T-helper 9 cell (primary cell): Measurements from ENCODE around the gene PLXNA4.

ENCODE experiments used
- DNase-seq: peaks from one replicate; pipeline ENCODE4 v3.0.0-alpha.2; 2020

Gene PLXNA4

DNA sequence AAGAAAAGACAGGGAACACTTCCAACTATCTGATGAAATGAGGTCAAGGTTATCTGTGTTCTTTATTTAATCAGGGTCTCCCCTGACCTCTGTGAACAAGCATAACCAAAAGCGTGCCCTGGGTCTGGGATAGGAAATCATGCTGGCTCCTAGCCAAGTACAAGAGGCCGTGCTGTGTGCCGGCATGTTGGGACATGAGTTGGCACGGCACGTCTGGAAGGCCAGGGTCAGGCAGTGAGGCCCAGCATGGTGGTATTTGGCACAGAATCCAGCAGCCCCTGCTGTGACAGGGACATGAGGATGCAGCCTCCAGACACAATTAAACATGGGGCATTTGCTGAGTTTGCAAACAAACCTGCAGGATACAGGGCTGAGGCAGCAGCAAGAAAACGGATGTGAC lies 320.4 kb downstream of the PLXNA4 start:
- no peak for DNase-seq

DNA sequence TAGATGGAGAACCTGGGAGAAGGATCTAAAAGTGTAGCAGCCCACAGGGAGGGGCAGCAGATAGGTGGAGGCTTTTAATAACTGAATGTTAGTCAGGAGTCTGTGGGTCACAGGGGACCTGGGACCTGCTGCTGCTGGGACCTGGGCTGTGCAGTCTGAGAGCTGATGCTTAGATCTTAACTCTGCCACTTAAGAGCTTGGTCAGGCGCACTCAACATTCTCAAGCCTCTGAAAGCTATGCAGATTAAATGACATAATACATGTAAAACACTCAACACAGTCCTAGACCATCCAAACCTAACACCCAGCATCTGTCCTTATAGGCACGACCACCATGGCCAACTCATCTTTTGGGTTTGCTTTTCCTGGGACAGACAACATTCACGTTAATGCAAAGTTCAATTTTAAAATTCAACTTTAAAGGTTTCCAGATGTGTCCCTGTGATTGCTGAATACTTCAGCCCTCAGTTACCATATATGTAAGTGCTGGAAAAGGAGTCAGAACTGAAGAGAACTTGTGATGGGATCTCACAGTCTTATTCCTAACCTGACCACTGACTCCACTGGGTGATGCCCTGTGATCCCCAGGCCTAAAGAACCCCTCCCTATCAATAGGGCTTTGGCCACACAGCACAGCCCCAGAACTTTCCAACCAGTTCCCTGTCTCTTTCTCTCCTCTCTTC lies 321.0 kb downstream of the PLXNA4 start:
- no peak for DNase-seq

DNA sequence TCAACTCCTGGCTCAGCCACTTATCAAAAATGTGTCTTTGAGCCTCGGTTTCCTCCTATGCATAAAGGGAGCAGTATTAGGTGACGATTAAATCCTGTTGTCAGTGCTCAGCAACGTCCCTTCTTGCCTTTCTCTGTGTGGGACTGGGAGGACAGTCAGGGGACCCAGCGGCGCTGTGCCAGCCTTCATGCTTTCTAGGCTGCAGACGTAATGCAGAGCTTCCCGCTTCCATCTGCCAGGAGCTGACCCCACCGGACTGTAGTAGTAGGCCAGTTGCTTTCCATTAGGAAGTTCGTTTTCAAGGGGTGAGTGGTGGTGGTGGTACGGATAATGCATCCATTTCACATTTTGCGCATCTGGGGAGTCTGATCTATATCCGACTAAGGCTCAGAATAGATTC lies 321.8 kb downstream of the PLXNA4 start:
- no peak for DNase-seq

DNA sequence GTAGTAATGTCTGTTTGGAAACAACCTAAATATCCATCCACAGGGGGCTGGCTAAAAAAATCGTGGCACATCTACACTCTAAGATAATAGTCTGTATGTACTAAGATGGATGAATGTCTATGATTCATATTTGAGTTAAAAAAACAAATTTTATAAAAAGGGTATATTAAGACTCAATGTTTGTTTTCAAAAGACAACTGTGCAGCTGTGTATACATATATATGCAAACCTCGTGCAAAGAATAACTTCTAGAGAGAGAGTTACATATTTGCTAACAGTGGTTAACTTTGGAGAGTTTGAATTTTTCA lies 323.5 kb downstream of the PLXNA4 start:
- DNase-seq: no peak

DNA sequence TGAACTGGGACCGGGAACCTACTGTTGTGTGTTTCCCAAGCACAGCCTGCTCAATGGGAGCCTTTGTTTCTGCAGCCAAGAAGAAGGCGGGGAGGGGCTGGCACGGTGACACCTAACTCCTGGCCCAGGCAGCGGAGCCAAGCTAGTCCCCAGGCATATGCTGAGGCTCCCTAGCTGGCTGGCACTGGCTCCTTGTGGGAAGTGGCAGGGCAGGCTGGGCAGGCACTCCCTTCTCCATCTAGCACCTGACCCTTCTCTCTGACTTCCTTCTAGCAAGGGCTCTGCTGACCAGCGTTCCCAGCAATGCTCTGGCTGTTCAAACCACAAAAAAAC lies 325.0 kb downstream of the PLXNA4 start:
- no peak for DNase-seq

DNA sequence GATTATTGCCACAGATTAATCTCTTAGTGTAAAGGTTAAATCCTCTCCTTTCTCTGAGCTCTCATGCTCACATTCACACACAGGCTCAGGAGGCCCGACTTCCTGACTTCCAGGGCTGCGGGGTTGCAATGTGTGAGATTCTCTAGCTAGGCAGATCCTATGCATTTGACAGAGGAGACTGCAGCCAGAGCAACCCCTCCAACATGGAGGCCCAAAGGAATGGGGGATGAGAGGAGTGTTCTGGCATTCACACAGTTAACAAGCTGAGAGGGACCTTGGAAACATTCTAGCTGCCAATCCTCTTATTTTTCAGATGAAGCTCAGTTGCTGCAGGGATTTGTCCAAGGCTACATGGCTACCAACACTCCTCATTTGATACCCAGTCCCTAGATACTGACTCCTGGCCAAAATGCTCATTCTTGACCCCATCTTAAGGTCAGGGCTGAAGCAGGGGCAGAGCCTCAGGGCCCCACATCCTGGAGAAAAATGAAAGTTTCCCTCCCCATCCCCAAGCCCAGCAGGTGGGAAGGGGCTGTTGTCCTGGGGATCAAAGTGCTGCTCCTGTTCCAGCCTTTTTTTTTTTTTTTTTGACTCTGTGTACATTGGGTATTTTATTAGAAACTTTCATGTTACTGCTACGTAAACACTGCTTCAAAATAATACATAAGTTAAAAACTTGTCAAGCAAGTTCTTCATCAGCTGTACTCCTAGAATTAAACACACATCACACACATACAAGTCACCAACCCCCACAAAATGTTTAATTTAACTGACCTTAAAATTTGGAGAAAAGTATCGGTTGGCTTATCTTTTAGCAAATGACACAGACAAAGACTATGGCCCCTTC lies 325.6 kb downstream of the PLXNA4 start:
- DNase-seq: no peak

DNA sequence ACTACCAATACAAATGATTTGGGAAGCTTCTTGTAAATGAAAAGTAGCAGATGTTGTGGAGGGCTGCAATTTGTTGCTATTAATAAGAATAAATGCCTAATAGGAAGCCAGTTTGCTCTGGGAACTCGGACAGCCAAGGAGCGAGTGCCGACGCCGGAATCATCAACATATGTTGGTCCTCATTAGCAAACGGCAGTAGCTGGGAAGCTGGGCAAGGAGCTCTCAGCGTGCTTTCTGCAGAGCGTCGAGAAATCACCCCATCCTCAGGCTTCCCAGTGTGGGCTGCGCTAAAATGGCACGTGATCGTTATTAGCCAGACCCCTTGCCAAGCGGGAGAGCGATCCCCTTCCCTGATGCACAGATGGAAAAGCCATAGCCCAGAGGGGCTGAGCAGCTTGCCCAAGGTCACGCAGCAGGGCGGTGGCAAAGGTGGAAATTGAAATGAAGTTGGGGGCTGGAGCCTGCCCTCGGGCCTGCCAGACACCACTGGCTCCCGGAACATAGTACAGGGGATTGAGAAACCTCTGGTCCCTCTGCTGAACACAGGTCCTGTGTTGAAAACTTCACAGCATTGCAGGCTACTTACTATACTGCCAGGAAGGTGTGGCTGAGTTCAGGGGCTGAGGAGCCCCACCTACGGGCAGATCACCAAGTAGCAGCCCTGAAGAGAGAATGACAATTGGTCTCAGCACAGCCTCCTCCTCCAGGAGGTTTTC lies 326.9 kb downstream of the PLXNA4 start:
- DNase-seq: no peak

DNA sequence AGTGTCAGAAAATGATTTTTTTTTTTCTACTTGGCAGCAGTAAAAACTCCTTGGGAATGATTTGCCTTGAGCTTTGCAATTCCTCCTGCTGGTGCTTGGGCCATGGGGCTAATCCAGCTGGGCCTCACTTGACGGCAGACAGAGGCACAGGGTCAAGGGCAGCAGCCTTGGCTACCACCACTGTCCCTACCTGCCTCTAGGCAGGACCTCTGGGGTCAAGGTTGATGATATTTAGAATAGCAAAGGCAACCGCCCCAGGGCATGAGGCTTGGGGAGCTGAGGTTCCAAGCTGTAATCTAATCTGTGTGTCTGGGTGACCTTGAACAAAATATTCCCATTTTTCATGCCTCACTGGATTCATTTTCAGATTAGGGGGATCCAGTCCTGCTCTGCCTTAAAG lies 327.4 kb downstream of the PLXNA4 start:
- no peak for DNase-seq

DNA sequence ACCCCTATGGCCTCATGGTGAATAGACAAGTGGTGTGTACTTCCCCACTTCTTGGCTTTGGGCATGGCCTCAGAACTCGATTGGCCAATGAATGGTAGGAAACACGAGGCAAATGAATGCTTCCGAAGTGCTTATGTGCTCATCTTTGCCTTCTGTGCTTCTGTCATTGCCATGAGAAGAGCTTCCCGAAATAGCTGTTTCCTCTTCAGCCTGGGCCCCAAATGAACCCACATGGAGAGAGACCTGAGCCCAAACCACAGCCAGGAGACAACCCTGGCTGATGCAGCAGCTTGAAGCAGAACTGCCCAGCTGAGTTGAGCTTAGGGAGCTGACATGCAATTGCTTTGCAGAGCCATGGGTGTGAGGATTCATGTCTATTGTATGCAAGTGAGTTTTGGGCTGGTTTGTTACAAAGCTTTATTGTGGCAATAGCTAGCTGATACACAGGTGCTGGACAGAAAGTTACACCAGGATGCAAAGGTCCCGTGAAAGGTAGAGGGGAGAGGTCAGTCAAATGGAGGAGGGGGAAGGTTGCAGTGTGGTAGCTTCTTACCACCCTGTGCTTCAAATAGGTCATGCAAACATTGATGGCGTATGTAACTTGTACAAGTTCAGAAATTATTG lies 328.2 kb downstream of the PLXNA4 start:
- DNase-seq: no peak

DNA sequence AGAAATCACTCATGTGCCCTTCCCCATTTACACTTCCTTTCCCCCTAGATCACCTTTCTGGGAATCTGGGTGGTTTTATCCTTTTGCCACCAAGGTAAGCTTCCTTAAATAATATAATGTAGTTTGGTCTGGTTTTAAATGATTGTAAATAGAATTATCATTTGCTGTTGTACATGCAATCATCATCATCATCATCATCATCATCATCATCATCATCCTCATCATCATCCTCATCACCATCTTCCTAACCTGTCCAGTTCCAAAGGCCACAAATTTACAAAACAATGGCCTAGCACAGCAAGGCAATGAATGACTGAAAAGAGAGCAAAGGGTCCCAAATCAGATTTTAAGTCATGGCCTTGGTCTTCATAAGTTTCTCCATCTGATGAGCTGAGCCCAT lies 329.7 kb downstream of the PLXNA4 start:
- DNase-seq: no peak

DNA sequence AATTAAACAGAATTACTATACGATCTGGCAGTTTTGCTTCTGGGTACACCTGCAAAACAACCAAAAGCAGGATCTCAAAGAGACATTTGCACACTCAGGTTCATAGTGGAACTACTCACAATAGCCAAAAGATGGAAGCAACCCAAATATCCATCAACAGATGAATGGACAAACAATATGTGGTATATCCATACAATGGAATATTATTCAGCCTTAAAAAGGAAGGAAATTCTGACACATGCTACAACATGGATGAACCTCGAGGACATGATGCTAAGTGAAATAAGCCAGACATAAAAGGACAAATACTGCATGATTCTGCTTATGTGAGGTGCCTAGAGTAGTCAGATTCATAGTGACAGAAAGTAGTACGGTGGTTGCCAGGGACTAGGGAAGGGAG lies 330.7 kb downstream of the PLXNA4 start:
- DNase-seq: no peak

DNA sequence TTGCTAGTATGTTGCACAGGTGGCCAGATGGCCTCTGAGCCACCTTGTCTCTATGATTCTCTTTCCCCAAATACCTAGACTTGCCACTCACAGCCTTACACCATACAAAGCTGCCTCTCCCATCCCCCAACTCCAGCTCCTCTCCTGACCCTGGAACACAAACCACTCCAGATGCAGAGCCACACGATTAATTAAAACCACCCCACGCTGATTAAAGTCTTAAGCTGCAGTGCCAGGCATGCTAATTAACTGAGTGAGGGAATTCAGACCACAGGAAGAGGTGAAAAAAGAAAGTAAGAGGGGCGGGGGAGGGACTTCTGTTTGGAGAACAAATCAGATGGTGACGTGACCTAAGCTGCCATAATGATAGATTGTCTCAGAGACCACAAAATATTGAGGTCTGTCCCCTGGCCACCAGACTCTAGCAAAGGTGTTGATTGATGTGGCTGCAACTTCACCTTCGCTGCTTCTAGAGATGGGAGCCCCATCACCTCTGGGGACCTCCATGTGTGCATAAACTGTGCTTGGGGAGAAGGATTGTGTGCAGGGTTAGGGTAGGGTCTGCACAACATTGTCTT lies 331.3 kb downstream of the PLXNA4 start:
- DNase-seq: no peak

DNA sequence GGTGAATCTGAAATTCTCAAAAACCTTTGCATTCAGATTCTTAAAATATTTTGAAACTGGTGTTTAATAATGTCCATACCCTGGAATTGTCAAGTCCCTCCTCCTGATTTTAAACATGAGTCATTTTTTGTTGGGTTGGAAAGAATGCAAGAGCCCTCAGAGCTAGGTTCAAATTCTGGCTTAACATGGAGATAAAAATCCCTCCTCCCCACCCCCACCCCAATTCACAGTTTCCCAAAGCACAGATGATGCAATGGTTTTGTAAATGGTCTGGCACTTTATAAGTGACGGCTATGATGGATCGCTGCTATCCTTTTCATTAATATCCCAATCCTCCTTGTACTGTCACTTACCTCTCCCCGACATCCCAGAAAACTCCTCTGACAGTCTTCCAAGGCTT lies 332.8 kb downstream of the PLXNA4 start:
- DNase-seq: no peak

DNA sequence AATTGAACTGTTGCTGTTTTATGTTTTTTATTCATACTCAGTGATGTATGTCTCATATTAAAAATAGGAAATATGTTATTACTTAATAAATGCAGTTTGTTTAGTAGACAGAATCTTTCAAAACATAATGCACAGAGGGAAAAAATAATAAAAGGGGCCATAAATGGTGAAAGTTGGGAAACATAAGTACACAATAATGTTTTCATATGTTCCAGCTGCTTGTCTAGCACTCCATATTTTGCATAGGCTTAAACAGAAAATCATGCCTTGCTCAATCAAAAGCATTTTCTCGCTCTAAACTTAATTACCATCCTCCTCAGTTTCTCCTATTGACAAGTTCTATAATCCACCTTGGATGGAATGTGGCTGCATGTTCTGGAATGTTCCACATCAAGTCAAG lies 333.2 kb downstream of the PLXNA4 start:
- no peak for DNase-seq

DNA sequence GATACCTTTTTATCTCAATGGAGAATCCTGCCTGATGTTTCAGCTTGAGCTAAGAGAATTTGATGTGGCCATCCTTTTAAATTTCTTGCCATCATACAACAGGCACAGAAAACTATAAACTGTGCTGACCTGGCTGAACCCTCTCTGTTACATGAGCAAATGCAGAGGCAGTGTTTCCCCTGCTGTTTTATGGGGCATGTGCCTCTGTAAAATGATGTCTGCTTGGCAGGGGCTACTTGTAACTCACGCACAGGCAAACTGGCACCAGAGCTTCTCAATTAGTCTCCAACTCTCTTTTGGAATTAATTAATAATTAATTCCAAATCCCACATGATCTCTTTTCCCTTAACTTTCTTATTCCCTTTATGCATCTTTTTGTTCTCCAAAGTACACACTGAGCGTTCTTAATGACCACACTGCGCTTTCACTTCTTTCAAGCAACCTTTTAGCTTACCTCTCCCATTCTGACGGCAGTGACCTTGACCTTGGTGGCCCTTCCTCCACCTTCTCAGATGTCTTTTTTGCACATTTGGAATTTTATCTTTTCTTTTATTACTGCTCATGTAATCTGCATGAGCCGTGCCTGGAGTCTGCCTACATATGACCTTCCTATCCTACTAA lies 334.0 kb downstream of the PLXNA4 start:
- no peak for DNase-seq

DNA sequence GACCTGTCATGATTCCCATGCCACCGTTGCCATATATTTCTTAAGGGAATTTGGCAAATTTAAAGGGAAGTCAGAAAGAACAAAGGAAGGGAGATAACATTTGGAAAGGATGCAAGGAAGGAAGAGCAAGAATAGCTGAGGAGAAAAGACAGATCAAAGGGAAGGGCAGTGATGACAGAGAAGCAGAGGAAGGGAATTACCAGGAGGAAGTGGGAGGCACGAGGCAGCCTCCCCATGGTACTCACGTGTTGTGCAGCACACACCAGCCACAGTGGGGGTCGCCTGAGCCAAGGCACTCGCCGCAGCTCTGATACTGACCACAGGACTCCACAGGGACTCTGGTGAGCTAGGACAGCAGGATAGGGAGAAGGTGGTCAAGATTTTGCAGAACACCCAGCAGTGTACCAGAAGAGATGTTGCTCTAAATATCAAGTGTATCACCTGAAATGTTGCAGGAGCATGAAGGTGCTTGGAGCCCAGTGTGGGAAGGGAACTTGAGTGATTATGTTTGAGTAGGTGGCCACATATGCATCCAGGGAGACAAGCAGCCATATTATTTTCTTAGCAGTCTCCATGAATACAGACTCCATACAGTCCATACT lies 335.3 kb downstream of the PLXNA4 start:
- no peak for DNase-seq

DNA sequence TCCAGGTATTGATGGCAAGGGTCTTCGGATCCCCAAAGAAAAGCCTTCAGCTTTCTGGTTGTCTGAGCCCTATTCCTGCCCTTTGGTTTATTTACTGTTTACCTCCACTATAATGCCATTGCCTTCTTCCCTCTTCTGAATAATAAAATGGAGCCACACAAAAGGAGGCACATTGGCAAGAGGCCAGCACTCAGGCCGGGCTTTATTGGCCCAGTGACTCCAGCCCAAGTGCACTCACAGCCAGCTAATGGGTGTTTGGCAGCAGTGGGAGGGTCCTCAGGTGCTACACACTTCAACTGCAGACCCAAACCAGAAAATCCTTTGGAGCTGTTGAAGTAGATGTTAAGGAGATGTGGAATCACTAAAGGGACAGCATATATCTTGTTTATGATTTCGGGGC lies 336.0 kb downstream of the PLXNA4 start:
- DNase-seq: no peak

DNA sequence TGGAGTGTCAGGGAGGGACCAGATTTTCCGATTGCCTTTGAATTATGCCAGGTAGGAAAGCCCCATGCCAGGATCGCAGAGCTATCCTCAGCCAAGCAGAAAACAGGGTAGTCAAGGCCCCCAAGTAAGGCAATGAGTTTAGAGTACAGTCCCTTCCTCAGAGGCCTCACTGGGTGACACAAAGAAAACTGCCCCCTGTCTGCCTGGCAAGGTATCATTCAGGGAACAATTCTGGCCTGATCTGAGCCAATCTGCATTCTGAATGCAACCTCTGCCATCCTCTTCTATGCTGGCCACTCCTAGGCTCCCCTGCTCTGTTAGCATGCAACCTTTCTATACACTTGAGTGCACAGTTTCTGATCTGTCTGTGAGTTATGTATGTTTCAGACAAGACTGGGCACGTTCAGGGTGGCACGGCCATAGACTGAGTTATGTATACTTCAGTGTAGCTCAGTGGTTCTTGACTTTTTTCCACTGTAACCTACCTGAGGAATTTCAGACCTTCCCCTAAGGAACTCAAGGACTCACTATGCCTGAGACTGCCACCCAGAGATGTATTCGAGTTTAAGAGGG lies 336.8 kb downstream of the PLXNA4 start:
- DNase-seq: no peak

DNA sequence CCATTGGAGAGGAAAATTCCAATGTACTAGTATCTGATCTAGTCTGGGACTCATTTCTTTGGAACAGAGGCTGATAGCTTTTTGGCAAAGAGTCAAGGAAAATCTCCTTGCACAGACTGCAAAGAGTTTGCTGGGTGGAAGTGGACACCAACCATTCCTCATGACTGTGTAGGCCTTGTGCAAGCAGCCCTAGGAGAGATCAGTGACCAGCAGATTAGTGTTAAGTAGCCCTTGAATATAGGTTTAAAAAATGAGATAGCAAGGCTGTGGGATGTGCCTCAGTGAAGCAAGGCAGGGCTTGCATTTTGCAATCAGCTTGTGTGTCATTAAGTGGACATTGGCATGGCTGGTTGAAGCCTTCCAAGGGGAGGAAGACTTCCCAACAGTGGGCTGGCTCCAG lies 341.6 kb downstream of the PLXNA4 start:
- no peak for DNase-seq

DNA sequence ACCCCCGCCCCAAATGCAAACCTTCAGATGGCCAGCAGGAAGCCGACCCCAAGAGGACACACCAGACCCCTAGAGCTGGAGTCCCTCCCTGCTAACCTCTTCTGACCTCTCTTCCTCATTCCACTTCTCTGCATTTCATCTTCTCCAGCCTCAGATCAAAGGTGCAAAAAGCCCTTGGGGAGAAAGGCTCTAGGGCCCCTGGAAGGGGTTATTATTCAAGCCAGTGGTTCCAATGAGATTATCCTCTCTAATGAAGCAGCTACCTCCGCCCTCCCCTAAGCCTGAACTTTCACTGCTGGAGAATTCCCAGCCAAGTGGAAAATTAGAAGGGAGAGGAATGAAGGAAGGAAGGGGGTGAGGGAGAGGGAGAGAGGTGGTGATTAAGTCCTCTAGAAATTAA lies 343.9 kb downstream of the PLXNA4 start:
- DNase-seq: no peak

DNA sequence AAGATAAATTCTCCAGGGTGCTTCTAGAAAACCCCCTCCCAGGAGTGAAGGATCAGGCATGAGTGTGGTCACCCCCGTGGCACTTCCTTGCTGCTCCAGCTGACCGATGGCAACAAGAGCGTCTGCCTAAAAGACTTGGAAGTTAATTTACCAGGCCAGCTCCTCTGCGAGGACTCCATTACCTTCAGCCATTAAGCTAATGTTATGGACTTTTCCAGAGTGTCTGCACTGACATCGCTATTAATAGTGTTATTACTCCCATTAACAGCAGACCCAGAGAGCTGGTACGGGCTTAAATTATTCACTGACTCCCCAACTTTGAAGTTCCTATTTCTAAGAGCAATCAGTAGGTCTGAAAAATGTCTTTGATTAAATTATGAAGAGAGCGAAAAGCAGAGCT lies 345.8 kb downstream of the PLXNA4 start:
- DNase-seq: no peak

DNA sequence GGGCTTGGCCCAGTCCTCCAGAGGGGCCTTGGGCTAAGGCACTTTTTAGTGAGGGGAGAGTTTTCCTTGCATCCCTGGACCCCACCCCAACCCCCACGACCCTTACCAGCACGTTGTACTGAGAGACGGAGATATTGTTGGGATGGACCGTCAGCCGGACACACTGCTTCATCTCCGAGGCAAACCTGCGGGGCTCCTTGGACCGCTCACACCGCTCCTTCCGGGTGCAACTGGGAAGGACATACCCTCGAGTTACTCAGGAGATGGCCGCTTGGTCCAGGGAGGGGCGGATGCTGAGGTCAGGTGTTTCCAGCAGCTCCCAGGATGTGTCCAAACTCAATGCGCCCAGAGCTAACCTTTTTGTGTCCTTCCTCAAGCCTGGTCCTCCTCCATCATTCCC lies 348.0 kb downstream of the PLXNA4 start:
- no peak for DNase-seq
